HG03066 (cell line): ENCODE measurements around the gene MLYCD.

Experiments
- ATAC-seq: cut with Tn5 transposase; IDR thresholded peaks from one replicate; pipeline ENCODE4 v1.9.1; 2021; ENCODE audit warnings: low read depth; ENCODE audit not compliant: unreplicated experiment

MLYCD gene

GRCh38 chr16:83899272-83899897, 470 bp downstream of the MLYCD start:
- peak; percentile 51 for ATAC-seq

GRCh38 chr16:83899978-83900377, 1.1 kb downstream of the MLYCD start:
- ATAC-seq: no peak

GRCh38 chr16:83900571-83900970, 1.7 kb downstream of the MLYCD start:
- ATAC-seq: no peak

GRCh38 chr16:83901101-83901500, 2.2 kb downstream of the MLYCD start:
- no peak for ATAC-seq

GRCh38 chr16:83903751-83904150, 4.8 kb downstream of the MLYCD start:
- no peak for ATAC-seq

GRCh38 chr16:83906683-83907082, 7.8 kb downstream of the MLYCD start:
- ATAC-seq: no peak

GRCh38 chr16:83907111-83907510, 8.2 kb downstream of the MLYCD start:
- ATAC-seq: no peak

GRCh38 chr16:83907631-83908250, 8.8 kb downstream of the MLYCD start:
- no peak for ATAC-seq

- ATAC-seq: no peak
Measured at GRCh38 chr16:83908798-83909197, 9.9 kb downstream of the MLYCD start.

- no peak for ATAC-seq
Measured at GRCh38 chr16:83911290-83911689, 12.4 kb downstream of the MLYCD start.

GRCh38 chr16:83912519-83913244, 13.8 kb downstream of the MLYCD start:
- ATAC-seq: no peak

- ATAC-seq: no peak
Measured at GRCh38 chr16:83913245-83913633, 14.3 kb downstream of the MLYCD start.

- ATAC-seq: no peak
Measured at GRCh38 chr16:83914091-83914710, 15.3 kb downstream of the MLYCD start.

GRCh38 chr16:83915081-83915480, 16.2 kb downstream of the MLYCD start:
- ATAC-seq: no peak

- no peak for ATAC-seq
Measured at GRCh38 chr16:83915491-83915890, 16.6 kb downstream of the MLYCD start.

- ATAC-seq: no peak
Measured at GRCh38 chr16:83917152-83918120, 18.5 kb downstream of the MLYCD start.

- ATAC-seq: no peak
Measured at GRCh38 chr16:83920894-83921491, 22.1 kb downstream of the MLYCD start.

GRCh38 chr16:83923581-83924365, 24.9 kb downstream of the MLYCD start:
- ATAC-seq: no peak

GRCh38 chr16:83924686-83925085, 25.8 kb downstream of the MLYCD start:
- ATAC-seq: no peak
